Right atrium auricular region (tissue), 2 donors: ENCODE results near the gene FOXF1. TPM values are rescaled to one million over a fixed set of nuclear protein-coding genes. Genes with fewer than 3 reads are reported as not detected.

Experiments used
- DNase-seq: peaks from one replicate; pipeline ENCODE4 v3.0.0-alpha.2; 2019; ENCODE audit warnings: low spot score
- H3K27ac ChIP-seq, 2 donors: fragments of 200-600 bp; sonication (generic); 1 replicate in 1 of 2; 2 replicates in 1 of 2; pipeline ENCODE4 v1.5.1; 2016 to 2019
- H3K27me3 ChIP-seq, 2 donors: fragments of 200-600 bp; sonication (generic); one replicate each; pipeline versions ENCODE4 v1.5.1 to v1.6.0; 2017 to 2019
- H3K36me3 ChIP-seq: fragments of 200-600 bp; sonication (generic); one replicate; pipeline ENCODE4 v1.5.1; 2016
- H3K4me1 ChIP-seq, 2 donors: fragments of 200-600 bp; sonication (generic); one replicate each; pipeline versions ENCODE4 v1.5.1 to v1.6.0; 2017 to 2019
- H3K4me3 ChIP-seq, 2 donors: fragments of 200-600 bp; sonication (generic); 1 replicate in 1 of 2; 2 replicates in 1 of 2; pipeline ENCODE4 v1.5.1; 2017 to 2019; ENCODE audit warnings: mild to moderate bottlenecking in 1 of 2, moderate library complexity in 1 of 2
- H3K9me3 ChIP-seq, 2 donors: fragments of 200-600 bp; sonication (generic); one replicate each; pipeline ENCODE4 v1.5.1; 2019
- total RNA-seq, 2 donors: library from RNA; depleted of rRNA; stranded (reverse); fragments of >200 nt; gene quantifications; one replicate each; pipeline ENCODE4 v1.1.0, GENCODE V29; 2016
- TF ChIP-seq, protein P1 (sequence below), 2 donors: fragments of 200-600 bp; sonication (generic); IDR thresholded peaks; one replicate each; pipeline ENCODE4 v1.5.1; 2019; ENCODE audit warnings: antibody characterized with exemption in 2 of 2

The FOXF1 gene
- total RNA-seq, 2 donors from 2014 or later, result 0.44 TPM; not detected in 1

DNA sequence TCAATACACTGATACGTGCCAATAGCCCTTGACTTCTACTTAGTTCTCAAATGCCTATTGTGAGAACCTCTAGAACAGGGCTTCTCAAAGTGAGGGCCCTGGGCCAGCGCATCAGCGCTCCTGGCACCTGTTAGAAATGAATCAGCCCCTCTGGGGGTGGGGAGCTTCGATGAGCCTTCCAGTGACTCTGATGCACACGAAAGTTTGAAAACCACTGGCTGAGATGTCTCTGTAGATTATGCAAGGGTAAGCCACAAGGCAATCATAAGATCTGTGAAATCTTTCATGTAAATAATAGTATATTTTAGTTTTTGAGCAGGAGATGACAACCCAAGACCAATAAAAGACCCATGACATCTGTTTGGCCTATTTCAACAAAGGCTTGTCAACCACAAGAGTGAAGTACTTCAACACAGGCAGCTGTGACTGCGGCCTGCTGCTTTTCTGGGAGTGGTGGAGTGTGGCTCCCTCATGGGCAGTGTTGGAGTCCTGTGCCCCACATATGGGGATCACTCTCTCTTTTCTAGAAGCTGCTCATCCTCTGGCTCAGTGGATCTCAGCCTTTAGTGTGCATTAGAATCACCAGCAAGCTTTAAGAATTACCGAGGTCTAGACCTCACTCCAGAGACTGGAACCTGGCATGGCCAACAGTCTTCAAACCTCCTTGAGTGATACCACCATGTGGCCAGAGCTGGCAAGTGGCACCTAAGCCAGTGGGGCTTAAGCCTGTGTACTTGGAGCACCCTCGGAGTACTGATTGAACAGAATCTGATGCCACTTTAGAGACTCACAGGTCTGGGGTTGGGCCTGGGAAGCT is 39.0 kb downstream of the FOXF1 start:
- no peak for DNase-seq
- Histone ChIP-seq H3K27me3 (no peaks in the 10 kb centered on the region), H3K27ac (no peak overlapping the region), H3K9me3 (no peaks in the 10 kb centered on the region), H3K36me3 (peaks cover 17% of the 10 kb centered on the region), H3K4me3 (no peak overlapping the region), H3K4me1 (peaks cover 0 to 5% of the 10 kb centered on the region in 2 donors)
- TF ChIP-seq, protein P1, sequence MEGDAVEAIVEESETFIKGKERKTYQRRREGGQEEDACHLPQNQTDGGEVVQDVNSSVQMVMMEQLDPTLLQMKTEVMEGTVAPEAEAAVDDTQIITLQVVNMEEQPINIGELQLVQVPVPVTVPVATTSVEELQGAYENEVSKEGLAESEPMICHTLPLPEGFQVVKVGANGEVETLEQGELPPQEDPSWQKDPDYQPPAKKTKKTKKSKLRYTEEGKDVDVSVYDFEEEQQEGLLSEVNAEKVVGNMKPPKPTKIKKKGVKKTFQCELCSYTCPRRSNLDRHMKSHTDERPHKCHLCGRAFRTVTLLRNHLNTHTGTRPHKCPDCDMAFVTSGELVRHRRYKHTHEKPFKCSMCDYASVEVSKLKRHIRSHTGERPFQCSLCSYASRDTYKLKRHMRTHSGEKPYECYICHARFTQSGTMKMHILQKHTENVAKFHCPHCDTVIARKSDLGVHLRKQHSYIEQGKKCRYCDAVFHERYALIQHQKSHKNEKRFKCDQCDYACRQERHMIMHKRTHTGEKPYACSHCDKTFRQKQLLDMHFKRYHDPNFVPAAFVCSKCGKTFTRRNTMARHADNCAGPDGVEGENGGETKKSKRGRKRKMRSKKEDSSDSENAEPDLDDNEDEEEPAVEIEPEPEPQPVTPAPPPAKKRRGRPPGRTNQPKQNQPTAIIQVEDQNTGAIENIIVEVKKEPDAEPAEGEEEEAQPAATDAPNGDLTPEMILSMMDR (IDR thresholded peaks at IDR 0.05), result no peak

DNA sequence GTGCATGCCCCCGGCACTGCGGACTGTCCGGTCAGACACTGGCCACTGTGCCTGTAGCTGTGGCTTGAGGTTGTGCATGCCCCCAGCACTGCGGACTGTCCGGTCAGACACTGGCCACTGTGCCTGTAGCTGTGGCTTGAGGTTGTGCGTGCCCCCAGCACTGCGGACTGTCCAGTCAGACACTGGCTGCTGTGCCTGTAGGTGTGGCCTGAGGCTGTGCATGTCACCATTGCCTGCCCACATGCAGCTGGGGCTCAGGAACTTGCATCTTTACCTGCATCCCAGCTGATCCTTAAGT is 39.5 kb downstream of the FOXF1 start:
- Histone ChIP-seq H3K27me3 (no peaks in the 10 kb centered on the region), H3K4me1 (peaks cover 0 to 8% of the 10 kb centered on the region in 2 donors), H3K27ac (no peak overlapping the region), H3K9me3 (no peaks in the 10 kb centered on the region), H3K4me3 (no peak overlapping the region), H3K36me3 (peaks cover 17% of the 10 kb centered on the region)
- TF ChIP-seq, protein P1 (IDR thresholded peaks at IDR 0.05), result no peak
- no peak for DNase-seq

DNA sequence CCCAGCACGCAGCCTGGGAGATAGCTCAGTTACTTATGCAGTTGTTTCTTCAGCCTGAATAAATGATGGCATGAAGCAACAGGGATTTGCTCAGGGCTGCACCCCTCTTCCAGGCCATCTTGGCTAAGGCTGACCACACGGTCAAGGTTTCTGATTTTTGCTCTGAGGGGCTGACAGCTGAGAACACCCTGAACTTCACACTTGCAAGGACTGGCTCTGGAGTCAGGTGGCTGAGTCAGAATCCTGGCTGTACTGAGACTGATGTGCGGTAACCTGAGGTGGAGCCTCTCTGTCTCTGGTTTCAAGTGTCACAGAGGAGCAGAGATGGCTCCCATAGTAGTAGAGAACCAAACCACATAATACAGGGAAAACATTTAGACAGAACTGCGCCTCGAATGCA is 40.0 kb downstream of the FOXF1 start:
- Histone ChIP-seq H3K9me3 (no peaks in the 10 kb centered on the region), H3K4me3 (no peak overlapping the region), H3K36me3 (peaks cover 15% of the 10 kb centered on the region), H3K27ac (no peak overlapping the region), H3K27me3 (no peaks in the 10 kb centered on the region), H3K4me1 (peaks cover 0 to 8% of the 10 kb centered on the region in 2 donors)
- TF ChIP-seq, protein P1 (IDR thresholded peaks at IDR 0.05), result no peak
- no peak for DNase-seq

DNA sequence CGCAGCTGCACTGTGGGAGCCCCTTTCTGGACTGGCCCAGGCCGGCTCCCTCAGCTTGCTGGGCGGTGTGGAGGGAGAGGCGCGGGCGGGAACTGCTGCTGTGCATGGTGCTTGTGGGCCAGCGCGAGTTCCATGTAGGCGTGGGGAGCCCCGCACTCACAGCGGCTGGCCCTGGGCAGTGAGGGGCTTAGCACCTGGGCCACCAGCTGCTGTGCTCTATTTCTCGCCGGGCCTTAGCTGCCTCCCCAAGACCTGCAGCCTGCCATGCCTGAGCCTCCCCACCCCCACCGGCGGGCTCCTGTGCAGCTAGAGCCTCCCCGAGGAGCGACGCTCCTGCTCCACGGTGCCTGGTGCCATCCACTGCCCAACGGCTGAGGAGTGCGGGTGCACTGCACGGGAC is 43.0 kb downstream of the FOXF1 start:
- Histone ChIP-seq H3K4me3 (no peak overlapping the region), H3K36me3 (no peaks in the 10 kb centered on the region), H3K9me3 (no peaks in the 10 kb centered on the region), H3K27me3 (no peaks in the 10 kb centered on the region), H3K4me1 (peaks cover 0 to 14% of the 10 kb centered on the region in 2 donors), H3K27ac (no peak overlapping the region)
- TF ChIP-seq, protein P1 (IDR thresholded peaks at IDR 0.05), result no peak
- DNase-seq, result no peak

DNA sequence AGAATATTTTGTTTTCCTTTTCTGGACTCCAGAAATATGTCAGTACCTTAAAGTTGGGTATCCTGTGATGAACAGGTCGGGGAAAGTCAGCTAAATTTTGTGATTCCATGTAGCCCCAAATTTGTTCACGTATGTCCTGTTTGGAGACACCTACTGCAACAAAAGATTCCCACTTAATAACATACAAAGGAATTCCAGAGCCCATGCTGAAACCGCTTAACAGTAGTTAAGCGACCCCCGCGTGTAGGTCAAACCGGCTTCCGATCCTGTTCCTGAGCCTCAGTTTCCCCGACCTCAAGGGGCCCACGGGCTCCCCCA is 44.2 kb downstream of the FOXF1 start:
- Histone ChIP-seq H3K27me3 (no peaks in the 10 kb centered on the region), H3K36me3 (no peaks in the 10 kb centered on the region), H3K9me3 (no peaks in the 10 kb centered on the region), H3K4me3 (peak overlapping the region; percentile 83), H3K4me1 (peaks cover 0 to 14% of the 10 kb centered on the region in 2 donors), H3K27ac (peak overlapping the region; percentile 84 to 90)
- DNase-seq, result no peak
- TF ChIP-seq, protein P1 (IDR thresholded peaks at IDR 0.05), result no peak
